Activated CD4-positive, CD25-positive, alpha-beta regulatory T cell treated with anti-CD3 and anti-CD28 coated beads, Interleukin-2, amount 50 U/mL, for 24 hours (primary cell): ENCODE measurements around the gene CASQ2.
"Not testable (repeated sequence)": the region's sequence is repeated elsewhere in the genome, so short reads cannot be mapped to it uniquely, and the experiment has no call there.

ENCODE experiments used
- ATAC-seq, 2 donors: fragments of 150-1000 bp; cut with Tn5 transposase; one replicate each; pipeline ENCODE4 v1.10.0; 2021; ENCODE audit warnings: mild to moderate bottlenecking in 1 of 2, moderate library complexity in 1 of 2

The CASQ2 gene

DNA sequence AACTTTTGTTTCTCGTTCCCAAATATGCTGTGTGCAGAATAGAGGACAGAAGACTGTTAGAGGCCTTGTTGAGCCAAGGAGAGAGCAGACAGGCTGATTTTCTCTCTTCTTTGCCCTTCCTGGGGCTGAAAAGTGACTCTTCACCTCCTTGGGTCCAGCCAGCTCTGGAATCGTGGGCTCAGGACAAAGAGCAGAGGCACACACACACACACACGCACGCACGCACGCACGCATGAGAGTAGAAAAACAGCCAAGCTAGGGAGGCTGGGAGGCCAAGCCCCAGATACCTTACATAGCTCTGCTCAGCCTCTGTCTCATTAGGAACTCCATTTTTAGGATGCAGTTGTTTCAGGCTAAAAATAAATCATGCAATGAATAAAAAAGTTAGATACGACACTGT lies at the start of gene CASQ2:
Gene CASQ2 (minus strand): TSS at position 166 of the 400 bp plus-strand sequence. CDS start 173 bp downstream, outside the sequence.
- no peak for ATAC-seq

DNA sequence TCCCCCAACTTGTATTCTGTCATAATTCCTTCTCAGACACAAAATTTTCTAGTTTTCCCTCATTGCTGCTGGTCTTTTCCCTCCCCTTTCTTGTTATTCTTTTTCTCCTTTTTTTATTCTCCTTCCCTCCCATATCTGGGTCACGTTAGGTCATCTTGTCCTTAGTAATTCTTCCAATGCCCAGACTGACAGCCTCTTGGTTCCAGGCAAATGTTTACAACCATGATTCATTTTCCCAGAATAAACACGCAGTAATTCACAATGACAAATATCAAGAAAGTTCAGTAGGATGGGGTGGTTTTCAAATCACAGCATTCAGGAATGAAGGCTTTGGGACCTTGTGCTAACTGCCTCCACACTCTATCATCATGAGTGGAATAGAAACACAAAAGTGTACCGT lies 47.2 kb upstream of the CASQ2 start:
- no peak for ATAC-seq

DNA sequence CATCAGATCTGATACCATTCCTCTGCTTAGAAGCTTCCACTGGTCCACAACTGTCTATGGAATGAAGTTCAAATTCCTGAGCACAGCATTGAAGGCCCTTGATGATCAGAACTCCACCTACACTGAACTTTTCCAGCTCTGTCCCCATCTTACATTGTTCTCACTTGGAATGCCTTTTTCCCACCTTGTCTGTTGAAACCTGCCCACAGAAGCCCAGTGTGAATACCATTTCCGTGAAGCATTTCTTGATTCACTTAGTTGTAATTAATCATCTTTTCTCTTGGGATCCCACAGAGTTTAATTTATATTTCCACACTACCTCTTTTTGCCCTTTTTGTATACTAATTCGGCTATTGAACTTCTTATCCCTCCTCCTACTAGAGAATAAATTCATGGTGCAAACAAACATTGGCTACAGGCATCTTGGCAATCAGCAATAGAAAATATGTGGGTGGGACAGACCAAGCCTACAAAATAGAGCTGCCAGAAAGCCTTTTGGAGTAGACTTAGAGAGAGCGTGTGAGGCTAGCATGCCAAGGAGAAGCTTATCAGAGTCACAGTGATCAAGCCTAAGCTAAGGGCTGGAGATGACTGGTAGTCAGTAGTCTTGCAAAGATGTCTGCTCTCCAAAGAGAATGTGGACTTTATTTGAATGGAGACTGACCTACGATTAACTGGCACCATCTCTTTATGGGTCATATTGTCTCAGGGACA lies 46.3 kb upstream of the CASQ2 start:
- no peak for ATAC-seq

DNA sequence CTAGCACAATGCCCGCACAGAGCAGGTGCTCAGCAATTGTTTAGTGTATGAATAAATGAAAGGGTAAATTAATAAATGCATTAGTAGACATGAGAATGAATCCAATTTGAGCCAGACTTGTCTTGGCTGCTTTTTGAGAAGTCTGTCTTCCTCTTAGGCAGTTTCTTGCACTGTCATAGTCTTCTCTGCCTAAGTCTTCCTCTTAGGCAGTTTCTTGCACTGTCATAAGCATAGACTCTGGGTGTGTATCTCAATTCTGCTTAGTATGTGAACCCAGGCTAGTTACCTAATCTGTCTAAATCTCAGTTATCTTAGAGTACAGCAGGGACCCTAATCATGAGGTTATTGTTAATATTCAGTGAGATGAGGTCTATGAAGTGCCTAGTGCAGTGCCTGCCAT lies 45.2 kb upstream of the CASQ2 start:
- ATAC-seq = no peak

DNA sequence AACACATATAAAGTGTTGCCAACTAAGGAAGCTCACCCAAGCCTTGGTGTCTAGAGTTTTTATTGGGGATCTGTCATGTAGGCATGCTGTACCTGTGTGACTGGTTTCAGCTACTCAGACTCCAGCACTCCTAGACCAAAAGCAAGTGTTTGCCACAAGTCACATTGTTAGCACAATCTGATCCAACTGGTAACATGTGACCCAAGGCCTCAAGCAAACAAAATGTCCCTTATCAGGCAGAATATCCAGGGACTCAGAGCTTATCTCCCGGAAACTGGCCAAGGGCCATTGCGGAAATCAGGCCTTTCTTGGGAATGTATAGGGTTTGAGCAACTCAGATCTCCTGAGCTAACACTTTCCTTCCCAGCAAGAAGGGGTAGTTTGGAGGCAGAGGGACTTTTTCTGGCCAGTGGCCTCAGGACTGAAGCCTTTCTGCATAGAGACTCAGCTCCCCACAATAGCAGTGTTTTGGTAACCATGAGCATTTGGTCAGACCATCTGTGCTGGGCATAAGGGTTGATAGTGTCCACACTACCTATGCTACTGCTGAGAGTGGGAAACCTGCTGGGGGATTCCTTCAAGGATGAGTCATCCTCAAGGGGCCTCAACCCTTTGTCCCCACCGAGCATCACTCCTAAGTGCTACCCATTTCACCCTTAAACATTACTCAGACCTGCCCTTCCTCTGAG lies 42.8 kb upstream of the CASQ2 start:
- ATAC-seq = no peak

DNA sequence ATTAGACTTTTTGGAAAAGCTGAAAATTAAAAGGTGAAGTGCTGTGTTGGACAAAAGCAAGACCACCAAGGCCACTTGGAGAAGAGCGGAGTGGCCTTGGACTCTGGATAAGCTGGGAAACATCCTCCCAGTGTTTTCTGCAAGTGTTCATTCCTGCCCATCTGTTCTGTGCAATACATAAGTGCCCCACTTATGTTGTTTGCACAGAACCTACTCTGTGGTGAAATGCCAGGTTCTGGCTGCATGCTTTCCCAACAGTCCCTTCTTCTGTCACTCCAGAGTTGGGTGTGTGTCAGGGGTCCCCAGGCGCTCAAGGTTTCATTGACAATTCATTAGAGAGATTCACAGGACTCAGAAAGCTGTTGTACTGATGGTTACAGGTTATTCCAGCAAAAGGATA lies 42.1 kb upstream of the CASQ2 start:
- no peak for ATAC-seq

DNA sequence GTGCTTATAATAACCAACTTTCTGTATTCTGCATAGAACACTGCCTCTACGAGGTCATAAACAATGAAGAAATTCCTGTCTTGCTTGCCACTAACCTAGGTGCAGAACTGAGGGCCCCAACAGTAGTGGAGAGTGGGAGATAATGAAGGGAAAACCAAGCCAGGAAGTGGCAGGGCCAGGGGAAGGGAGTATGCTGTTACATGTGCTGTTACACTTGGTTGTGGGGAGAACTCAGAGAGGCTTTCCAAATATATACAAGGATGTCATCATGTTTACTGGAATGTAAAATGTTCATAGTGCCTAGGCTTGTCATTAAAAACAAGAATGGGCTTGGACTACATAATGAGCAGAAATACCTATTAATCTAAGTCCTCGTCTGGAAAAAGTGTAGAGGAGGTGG lies 41.3 kb upstream of the CASQ2 start:
- ATAC-seq = no peak

DNA sequence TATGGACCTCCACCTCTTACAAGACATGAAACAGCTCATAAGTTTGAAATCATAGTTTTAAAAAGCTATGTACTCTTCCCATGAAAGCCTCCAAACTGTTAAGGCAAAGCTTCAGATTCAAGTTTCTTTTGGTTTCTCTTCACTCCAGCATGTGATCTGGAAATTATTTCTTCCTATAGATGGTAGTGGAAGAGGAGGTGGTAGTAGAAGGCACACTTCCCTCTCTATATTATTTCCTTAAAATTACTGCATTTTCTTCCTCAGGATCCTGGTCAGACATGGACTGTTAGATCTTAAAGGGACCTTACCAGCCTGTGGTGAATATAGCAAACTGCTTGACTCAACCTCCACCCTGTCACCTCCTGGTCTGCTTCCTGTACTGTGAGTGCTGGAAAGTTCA lies 40.6 kb upstream of the CASQ2 start:
- ATAC-seq = no peak

DNA sequence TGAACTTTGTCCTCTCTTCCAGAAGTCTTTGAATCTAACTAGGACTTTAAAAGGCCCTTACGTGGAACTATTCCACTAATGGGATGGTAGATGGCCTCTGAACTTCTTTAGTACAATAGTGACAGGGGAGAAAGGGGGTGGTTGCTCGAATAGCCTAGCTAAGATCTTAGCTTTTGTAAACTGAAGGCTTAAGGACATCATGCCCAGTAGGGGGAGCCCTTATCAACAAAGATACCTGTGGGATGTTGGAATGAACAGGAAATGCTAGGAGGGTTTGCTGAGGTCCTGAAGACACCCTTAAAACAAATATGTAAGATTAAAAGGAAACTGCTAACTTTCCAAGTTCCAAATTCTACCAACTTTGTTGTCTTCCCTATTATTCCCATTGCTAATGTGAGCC lies 39.2 kb upstream of the CASQ2 start:
- no peak for ATAC-seq

DNA sequence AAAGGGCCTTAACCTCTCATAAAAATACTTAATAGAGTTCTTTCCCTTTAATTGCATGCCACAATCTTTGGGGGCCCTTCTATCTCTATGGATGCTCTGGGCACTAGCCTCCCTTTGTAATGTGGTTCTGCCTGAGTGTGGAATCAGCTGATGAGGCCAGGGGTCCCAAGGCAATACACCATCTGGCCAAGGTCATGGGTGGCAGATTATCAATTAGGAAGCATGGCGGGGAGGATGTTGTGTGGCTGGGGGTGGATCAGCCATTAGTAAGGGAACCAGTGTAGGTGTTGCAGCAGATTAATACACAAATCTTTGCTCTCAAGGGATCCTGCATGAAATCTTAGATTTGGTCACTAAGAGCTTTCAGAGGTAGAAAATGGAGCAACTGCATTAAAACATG lies 37.1 kb upstream of the CASQ2 start:
- no peak for ATAC-seq

DNA sequence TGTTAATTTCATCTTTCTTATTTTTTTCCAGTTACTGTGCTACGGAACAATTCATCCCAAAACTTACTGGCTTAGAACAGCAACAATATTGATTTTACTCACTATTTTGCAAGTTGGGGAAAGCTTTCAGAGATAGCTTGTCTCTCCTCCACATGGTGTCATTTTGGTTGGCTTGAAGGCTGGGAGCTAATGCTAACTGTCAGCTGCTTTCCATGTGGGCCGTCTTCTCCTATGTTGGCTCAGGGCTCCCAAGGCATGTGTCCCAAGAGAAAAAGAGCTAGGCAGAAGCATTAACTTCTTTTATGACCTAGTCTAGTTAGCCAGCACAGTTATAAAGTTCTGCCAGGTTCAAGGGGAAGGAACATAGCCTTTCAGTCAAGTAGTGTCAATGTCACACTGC lies 33.9 kb upstream of the CASQ2 start:
- no peak for ATAC-seq

DNA sequence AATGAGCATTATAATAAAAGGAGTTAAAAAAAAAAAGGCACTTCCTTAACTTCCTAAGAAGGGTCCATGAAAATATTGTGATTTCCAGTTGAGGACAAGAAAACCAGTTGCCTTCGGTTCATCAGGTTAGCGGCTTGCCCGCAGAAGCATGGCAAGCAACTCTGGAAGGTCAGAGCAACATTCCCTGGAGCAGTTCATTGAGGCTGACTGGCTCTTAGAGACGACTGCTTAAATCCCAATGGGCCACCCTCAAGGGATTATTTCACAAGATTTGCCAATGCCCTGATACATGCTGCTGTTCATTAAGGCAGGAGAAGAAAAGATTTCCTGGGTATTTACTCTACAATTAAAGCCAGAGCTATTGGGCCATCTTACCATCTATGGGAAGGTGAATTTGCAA lies 29.0 kb upstream of the CASQ2 start:
- no peak for ATAC-seq

DNA sequence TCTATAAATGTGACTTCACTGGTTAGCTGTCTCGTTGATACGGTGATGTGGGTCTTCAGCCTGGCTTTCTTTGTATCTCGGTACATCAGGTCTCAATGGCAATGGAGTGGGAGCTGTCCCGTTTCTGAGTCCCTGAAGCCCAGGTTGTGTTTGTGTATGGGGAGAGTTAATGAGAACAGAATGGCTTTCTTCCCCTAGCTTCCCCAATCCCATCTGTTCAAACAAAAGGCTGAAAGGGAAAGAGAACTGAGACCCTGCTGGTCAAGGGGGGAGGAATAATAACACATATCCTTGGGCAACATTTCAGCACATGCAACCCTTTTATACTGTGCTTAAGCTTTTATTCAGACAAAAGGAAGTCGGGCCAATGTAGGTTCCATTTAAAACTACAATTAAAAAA lies 28.4 kb upstream of the CASQ2 start:
- ATAC-seq = no peak

DNA sequence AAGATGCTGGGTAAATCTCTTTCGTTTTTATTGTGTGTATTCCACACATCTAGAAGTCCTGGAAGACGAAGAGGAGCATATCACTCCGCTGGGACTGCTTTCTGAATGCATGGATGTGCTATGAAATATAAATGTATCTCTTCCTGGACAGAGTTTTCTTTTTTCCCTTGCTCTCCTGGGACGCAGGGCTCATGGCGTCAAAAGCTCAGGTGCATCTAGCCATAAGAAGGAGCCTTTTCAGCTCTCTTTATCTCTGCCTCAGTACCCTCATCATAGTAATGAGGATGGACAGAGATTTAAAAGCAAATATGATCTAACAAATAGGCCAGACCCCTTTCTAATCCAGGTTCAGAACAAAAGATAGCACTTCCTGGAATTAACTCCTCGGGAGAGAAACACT lies 27.5 kb upstream of the CASQ2 start:
- no peak for ATAC-seq

DNA sequence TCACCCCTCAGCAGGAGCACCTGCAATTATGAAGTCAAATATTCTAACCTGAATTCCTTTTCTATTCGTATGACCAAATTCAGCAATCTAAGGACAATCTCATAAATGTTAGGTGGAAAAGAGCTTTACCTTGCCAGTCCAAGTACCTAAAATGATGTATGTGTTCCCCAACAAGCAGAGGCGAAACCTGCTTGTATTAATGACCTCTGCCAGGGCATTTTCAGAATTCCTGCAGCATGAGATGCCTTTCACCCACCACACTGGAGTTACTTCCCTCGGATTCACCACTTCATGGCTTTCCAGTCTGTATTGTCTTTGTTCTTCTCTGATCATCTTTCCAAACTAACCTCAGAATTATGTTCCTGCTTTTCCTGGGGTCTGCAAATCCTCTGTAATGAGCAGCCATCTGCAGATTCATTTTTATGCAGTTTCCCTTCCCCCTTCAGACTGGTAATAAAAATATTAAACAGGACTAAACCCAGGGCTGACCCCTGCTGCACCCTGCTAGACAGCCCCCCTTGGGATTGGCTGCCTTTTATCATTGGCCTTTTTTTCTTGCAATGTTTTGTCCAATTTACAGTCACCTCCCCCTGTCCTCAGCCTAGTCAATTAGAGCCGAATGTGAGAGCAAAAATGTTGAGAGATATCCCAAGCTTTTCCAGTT lies 26.6 kb upstream of the CASQ2 start:
- ATAC-seq = no peak

DNA sequence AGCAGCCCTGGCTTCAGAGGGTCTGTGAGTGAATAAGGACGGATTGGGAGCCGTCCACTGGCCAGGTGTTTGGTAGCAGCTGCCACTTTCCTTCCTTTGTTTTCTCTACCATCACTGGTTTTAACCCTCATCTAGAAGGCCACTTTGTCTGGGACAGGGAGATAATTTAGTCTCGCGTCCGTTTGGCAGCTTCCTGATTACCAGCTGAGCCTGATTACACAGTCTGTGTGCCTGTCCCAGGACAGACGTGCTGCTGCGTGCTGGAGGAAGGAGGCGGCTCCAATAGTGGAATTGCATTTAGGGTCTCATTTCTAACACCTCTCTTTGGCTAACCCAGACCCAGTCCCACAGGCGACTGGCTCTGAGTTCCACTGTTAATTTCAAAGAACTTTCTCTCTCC lies 24.6 kb upstream of the CASQ2 start:
- no peak for ATAC-seq

DNA sequence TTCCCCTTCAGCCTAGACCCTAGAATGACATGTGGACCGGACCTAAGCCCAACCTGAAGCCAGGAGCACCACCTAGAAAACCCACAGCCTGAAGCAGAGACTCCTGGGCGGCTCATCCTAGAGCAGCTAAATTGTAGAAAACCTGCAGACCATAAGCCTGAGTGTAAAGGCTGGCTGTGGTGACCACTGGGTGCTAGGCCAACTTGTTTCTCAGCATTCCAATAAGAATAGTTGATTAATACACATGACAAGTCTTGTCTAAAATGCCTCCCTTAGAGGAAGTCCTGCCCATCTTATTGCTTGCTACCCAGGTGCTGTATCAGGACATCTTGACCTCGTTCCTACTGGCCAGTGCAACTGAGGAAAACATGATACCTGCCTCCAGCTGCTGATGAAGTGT lies 23.3 kb upstream of the CASQ2 start:
- ATAC-seq = no peak

DNA sequence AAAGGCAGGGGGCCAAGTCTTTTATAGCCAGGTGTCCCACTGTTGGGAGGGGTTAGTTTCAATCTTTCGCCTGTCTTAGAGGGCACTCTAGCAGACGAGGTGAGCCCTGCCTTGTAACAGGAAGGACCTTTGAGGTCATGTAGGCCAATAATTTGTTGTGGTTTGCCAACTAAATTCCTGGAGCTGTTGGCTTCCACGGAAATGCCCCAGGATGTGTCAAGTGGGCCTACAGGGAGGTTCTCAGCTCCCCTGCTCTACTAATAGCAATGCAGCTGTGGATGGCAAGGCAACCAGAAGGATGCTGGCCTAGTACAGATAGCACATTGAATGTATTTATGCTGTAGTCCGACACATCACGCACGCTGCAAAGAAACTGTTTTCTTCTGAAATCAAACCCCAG lies 22.3 kb upstream of the CASQ2 start:
- no peak for ATAC-seq

DNA sequence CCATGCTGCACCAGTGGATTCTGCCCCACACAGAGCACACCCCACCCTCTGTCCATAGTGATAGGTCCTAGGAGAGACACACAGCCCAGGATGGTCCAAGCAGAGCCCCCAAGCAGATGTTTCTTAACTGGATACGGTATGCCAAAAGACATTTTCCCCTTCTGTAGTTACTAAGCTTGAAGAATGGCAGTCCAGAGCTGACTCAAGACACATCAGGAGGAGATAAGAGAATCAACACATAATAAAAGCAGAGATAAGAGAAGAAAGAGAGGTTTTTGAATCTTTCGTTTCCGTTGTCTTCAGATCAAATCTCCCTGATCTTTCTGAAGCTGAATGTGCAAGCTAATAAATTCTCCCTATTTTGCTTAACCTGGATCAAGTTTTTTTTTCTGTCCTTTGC lies 21.8 kb upstream of the CASQ2 start:
- no peak for ATAC-seq

DNA sequence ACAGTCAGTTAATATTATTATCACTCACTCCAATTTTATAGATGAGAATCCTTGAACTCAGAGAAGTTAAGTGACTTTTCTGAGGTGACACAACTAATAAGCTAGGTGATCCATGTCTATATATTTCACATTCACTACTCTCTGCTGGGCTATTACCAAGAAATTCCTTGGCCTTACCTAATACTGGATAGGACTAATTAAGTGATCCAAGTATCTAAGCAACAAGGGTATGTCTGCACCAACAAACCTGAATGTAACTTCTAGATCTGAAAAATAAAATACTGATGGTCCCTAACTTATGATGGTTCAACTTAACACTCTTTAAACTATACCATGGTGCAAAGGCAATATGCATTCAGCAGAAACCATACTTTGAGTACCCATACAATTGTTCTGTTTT lies 14.8 kb upstream of the CASQ2 start:
- no peak for ATAC-seq

DNA sequence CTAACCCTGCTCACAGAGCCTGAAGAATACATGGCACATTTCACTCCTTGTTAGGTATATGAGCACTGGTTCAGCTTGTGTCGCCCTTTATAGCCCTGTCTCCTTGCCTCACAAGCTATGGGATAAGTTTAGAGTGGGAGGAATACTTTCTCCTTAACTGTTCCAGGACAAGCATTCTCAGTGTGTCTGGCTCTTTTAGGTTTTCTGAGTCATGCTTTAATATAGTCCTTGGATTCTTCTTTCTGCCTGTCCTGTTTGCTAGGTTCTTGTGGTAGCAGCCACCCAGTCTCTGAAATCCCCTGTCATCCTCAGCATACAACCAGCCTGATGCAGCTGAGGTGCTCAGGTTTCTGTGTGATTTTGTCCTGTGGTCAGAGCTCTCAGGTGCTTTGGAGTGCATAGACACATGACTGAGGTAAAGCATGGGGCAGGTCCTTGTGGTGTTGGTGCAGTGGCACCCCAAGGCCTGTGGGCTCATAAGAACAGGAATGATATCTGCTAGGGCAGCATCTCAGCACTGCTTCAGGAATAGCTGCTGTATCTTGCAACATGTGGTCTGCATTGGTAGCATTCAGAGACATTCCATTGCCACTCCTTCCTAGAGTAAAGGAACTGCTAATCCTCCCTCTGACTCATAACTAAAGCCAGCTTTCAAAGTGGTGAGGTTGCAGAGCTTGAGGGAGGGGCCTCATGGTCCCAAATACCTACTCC lies 14.2 kb upstream of the CASQ2 start:
- ATAC-seq = no peak

DNA sequence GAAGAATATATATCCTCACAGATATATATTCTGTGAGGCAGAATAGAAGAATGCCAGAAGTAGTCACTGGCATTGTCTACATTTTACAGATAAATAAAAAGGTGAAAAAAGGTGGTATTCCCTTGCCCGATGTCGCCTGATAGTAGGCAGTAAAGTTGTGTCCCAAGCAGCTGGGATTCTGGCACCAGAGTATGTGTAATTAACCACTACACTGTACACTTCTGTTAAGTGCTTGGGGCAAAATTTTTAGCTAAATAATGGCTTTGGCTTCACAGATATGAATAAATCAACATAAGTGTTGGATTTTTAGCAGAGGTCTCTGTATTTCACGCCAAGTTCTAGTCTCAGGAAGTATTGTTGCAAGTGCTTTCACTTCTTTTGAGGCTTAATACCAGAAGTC lies 13.3 kb upstream of the CASQ2 start:
- ATAC-seq = no peak

DNA sequence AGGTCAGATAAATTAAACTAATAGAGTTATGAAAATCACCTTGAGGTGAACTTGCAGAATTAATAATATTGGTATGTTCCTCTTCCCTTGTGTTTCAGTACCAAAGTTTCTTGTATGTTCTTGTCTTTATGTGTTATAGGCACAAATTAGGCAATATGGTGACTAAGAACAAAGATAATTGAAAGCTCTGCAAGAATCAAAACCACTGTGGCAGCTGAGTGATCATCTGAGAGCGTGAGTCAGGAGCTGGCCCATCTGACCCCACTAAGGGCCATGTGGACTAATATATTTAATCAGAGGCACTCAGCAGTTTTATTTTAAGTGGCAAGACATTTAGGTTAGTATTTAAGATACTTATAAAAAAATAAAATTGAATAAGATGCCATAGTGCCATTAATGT lies 12.8 kb upstream of the CASQ2 start:
- ATAC-seq = no peak

DNA sequence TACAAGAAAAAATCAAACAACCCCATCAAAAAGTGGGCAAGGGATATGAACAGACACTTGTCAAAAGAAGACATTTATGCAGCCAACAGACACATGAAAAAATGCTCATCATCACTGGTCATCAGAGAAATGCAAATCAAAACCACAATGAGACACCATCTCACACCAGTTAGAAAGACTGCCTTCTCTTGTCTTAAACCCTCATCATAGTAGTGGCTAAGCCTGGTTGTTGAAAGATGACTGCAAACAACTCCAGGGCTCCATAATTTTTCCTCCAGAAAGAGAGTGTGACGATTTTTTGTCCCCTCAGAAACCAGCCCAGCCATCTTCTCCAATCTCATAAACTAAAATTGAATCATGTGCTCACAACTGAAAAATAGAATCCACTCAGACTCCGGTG lies 12.1 kb upstream of the CASQ2 start:
- ATAC-seq = not testable (repeated sequence)
